A549 (cell line): ENCODE results near the gene FCGR3B.
"Not testable (repeated sequence)": the region's sequence is repeated elsewhere in the genome, so short reads cannot be mapped to it uniquely, and the experiment has no call there.

Experiments used
- CHD2 ChIP-seq: fragments of 150-350 bp; IDR thresholded peaks from 2 replicates; pipeline ENCODE4 v1.6.1; 2014; ENCODE audit warnings: low read length; ENCODE audit not compliant: partially characterized antibody
- CTCF ChIP-seq: fragments of >200 bp; sonication (Bioruptor Twin); formaldehyde crosslinking; IDR thresholded peaks from 3 replicates; pipeline ENCODE4 v1.5.1; 2016
- EP300 ChIP-seq, 2 experiments: fragments of >200 bp; sonication (Bioruptor Twin); formaldehyde crosslinking; IDR thresholded peaks; 2 replicates in 1 of 2; 3 replicates in 1 of 2; pipeline ENCODE4 v1.6.1; 2016 to 2017
- FOSL2 ChIP-seq, 2 experiments: fragments of 450-650 bp in 1 of 2; fragments of >200 bp in 1 of 2; sonication (Bioruptor Twin) in 1 of 2; formaldehyde crosslinking; IDR thresholded peaks; 2 replicates each; pipeline versions ENCODE4 v1.5.0 to v1.6.1; 2016 to 2020; ENCODE audit warnings: mild to moderate bottlenecking in 1 of 2, moderate library complexity in 1 of 2
- NFE2L2 ChIP-seq: fragments of 150-350 bp; conservative IDR thresholded peaks from 2 replicates; pipeline ENCODE4 v1.6.1; 2014; ENCODE audit warnings: low read length
- PBX3 ChIP-seq: IDR thresholded peaks from 2 replicates; pipeline ENCODE4 v1.6.1; 2012
- SREBF2 ChIP-seq: fragments of 450-650 bp; IDR thresholded peaks from 2 replicates; pipeline ENCODE4 v1.6.1; 2014; ENCODE audit warnings: mild to moderate bottlenecking, moderate library complexity
- ZFP36 ChIP-seq: fragments of 450-650 bp; IDR thresholded peaks from 2 replicates; pipeline ENCODE4 v1.6.1; 2014; ENCODE audit warnings: borderline replicate concordance; ENCODE audit not compliant: partially characterized antibody

- not testable (repeated sequence) for TF ChIP-seq FOSL2 (IDR thresholded peaks at IDR 0.05); FOSL2 (CRISPR knock-in tag; IDR thresholded peaks at IDR 0.05); CTCF; PBX3; SREBF2; NFE2L2; ZFP36; CHD2; EP300 (IDR thresholded peaks at IDR 0.05)
Measured at GRCh38 chr1:161653541-161653940, 22.6 kb upstream of the FCGR3B start.
